Liver (tissue), 9 donors: ENCODE results near the gene CPLX1. TPM values are rescaled to one million over a fixed set of nuclear protein-coding genes. Genes with fewer than 3 reads are reported as not detected.

Experiments
- DNase-seq: peaks from one replicate; pipeline ENCODE4 v3.0.0-alpha.2; 2017; ENCODE audit warnings: low spot score
- H3K27ac ChIP-seq, 2 donors: one replicate each; pipeline ENCODE4 v1.7.0; 2013; ENCODE audit warnings: inconsistent platforms in 2 of 2, low read length in 2 of 2, control low read depth in 1 of 2, low read depth in 1 of 2, mild to moderate bottlenecking in 1 of 2
- H3K27me3 ChIP-seq, 4 donors: one replicate each; pipeline versions ENCODE4 v1.6.1 to v1.7.0; 2013; ENCODE audit warnings: low read length in 3 of 4, inconsistent platforms in 1 of 4, mild to moderate bottlenecking in 1 of 4, moderate library complexity in 1 of 4; ENCODE audit not compliant: control insufficient read depth in 4 of 4, insufficient read depth in 4 of 4
- H3K36me3 ChIP-seq, 4 donors: one replicate each; pipeline versions ENCODE4 v1.6.1 to v1.7.0; 2013; ENCODE audit warnings: low read length in 3 of 4, mild to moderate bottlenecking in 3 of 4, low read depth in 1 of 4, moderate library complexity in 1 of 4; ENCODE audit not compliant: control insufficient read depth in 4 of 4, insufficient read depth in 3 of 4
- H3K4me1 ChIP-seq, 4 donors: one replicate each; pipeline versions ENCODE4 v1.6.1 to v1.7.0; 2013; ENCODE audit warnings: low read length in 3 of 4, mild to moderate bottlenecking in 3 of 4, moderate library complexity in 1 of 4; ENCODE audit not compliant: control insufficient read depth in 4 of 4, insufficient read depth in 4 of 4
- H3K4me3 ChIP-seq, 3 donors: one replicate each; pipeline versions ENCODE4 v1.6.1 to v1.7.0; 2013; ENCODE audit warnings: low read length in 3 of 3, control low read depth in 1 of 3, low read depth in 1 of 3, mild to moderate bottlenecking in 1 of 3
- H3K9ac ChIP-seq, 2 donors: one replicate each; pipeline ENCODE4 v1.7.0; 2013; ENCODE audit warnings: low read length in 2 of 2, mild to moderate bottlenecking in 2 of 2, moderate library complexity in 2 of 2, control low read depth in 1 of 2, low read depth in 1 of 2
- H3K9me3 ChIP-seq, 4 donors: one replicate each; pipeline versions ENCODE4 v1.6.1 to v1.7.0; 2013; ENCODE audit warnings: low read length in 3 of 4; ENCODE audit not compliant: control insufficient read depth in 4 of 4
- CTCF ChIP-seq: fragments of 150-350 bp; IDR thresholded peaks from 2 replicates; pipeline ENCODE4 v1.5.1; 2017; ENCODE audit warnings: improper control_type of control experiment, low read depth, low read length; ENCODE audit not compliant: missing input control
- EGR1 ChIP-seq, 2 donors: IDR thresholded peaks; 2 replicates each; pipeline ENCODE4 v1.6.1; 2016 to 2018; ENCODE audit warnings: antibody characterized with exemption in 2 of 2, low read depth in 2 of 2
- FOXA1 ChIP-seq: IDR thresholded peaks from 2 replicates; pipeline ENCODE4 v1.6.1; 2016; ENCODE audit warnings: antibody characterized with exemption
- FOXA2 ChIP-seq: IDR thresholded peaks from 2 replicates; pipeline ENCODE4 v1.6.1; 2016; ENCODE audit warnings: antibody characterized with exemption
- HNF4A ChIP-seq, 2 donors: conservative IDR thresholded peaks; 2 replicates each; pipeline ENCODE4 v1.6.1; 2016; ENCODE audit warnings: antibody characterized with exemption in 2 of 2, mild to moderate bottlenecking in 2 of 2
- HNF4G ChIP-seq: IDR thresholded peaks from 2 replicates; pipeline ENCODE4 v1.6.1; 2016; ENCODE audit warnings: antibody characterized with exemption
- JUND ChIP-seq, 2 donors: IDR thresholded peaks; 2 replicates each; pipeline ENCODE4 v1.6.1; 2016; ENCODE audit warnings: antibody characterized with exemption in 2 of 2
- MAX ChIP-seq: IDR thresholded peaks from 2 replicates; pipeline ENCODE4 v1.6.1; 2016; ENCODE audit warnings: antibody characterized with exemption
- NR2F2 ChIP-seq: IDR thresholded peaks from 2 replicates; pipeline ENCODE4 v1.6.1; 2016; ENCODE audit warnings: antibody characterized with exemption
- RAD21 ChIP-seq, 2 donors: IDR thresholded peaks; 2 replicates each; pipeline ENCODE4 v1.6.1; 2016; ENCODE audit warnings: antibody characterized with exemption in 2 of 2, mild to moderate bottlenecking in 2 of 2
- REST ChIP-seq: IDR thresholded peaks from 2 replicates; pipeline ENCODE4 v1.6.1; 2016; ENCODE audit warnings: antibody characterized with exemption, mild to moderate bottlenecking
- RXRA ChIP-seq, 2 donors: IDR thresholded peaks; 2 replicates each; pipeline ENCODE4 v1.6.1; 2017 to 2018; ENCODE audit warnings: antibody characterized with exemption in 2 of 2, mild to moderate bottlenecking in 1 of 2
- SP1 ChIP-seq: IDR thresholded peaks from 2 replicates; pipeline ENCODE4 v1.6.1; 2018; ENCODE audit warnings: antibody characterized with exemption, mild to moderate bottlenecking
- YY1 ChIP-seq: IDR thresholded peaks from 2 replicates; pipeline ENCODE4 v1.6.1; 2016; ENCODE audit warnings: antibody characterized with exemption, mild to moderate bottlenecking
- WGBS: extraction: QIAGEN DNeasy Blood & Tissue Kit; methylation state at CpG from one replicate; pipeline ENCODE4 v1.1.7; 2013; 5-methylcytosine and 5-hydroxymethylcytosine counted together
- polyA plus RNA-seq, 2 donors: library from polyadenylated mRNA; stranded (reverse) in 1 of 2; unstranded in 1 of 2; fragments of 200-250 nt in 1 of 2; fragments of >200 nt in 1 of 2; fragmentation: Nextera tagmentation in 1 of 2; extraction: Ambion mirVana in 1 of 2; gene quantifications; one replicate each; pipeline versions ENCODE4 v1.2.1 to v1.2.3, GENCODE V29; 2013 to 2015
- total RNA-seq, 2 donors: library from RNA; depleted of rRNA; stranded (reverse); fragments of >200 nt; gene quantifications; one replicate each; pipeline ENCODE4 v1.2.3, GENCODE V29; 2014
- TF ChIP-seq, protein P1 (sequence below): IDR thresholded peaks from 2 replicates; pipeline ENCODE4 v1.6.1; 2016; ENCODE audit warnings: antibody characterized with exemption
- donor health status: healthy.
- donor health status: healthy.
- donor health status: healthy.
- donor health status: healthy.
- donor health status: healthy.

The CPLX1 gene
- total and polyA plus RNA-seq, 4 donors = 0.14 to 2.8 (median 0.80) TPM

GRCh38 chr4:792626-793092, 33.3 kb downstream of the CPLX1 start:
- peaks cover 21 to 42% (median 34%) of the 10 kb centered on the region in 4 donors for H3K4me1 ChIP-seq
- H3K27me3 ChIP-seq = peaks cover 0 to 7% (median 0%) of the 10 kb centered on the region in 4 donors
- no peak for TF ChIP-seq HNF4A (conservative IDR thresholded peaks at IDR 0.05)
- no peak for TF ChIP-seq EGR1 (IDR thresholded peaks at IDR 0.05; ENCODE audit: low read depth in 2 of 2)
- no peak for TF ChIP-seq FOXA1
- TF ChIP-seq YY1 = no peak
- no peak for TF ChIP-seq FOXA2
- TF ChIP-seq JUND (IDR thresholded peaks at IDR 0.05) = no peak
- TF ChIP-seq SP1 = no peak
- no peak overlapping the region for H3K27ac ChIP-seq
- no peak overlapping the region for H3K4me3 ChIP-seq
- no peak for DNase-seq
- no peak overlapping the region for H3K9ac ChIP-seq
- 54% methylated on average over 17 of the region's 17 CpGs for WGBS
- H3K36me3 ChIP-seq = no peaks in the 10 kb centered on the region
- no peaks in the 10 kb centered on the region for H3K9me3 ChIP-seq

GRCh38 chr4:791898-792625, 33.9 kb downstream of the CPLX1 start:
- TF ChIP-seq FOXA1 (no peak), HNF4A (conservative IDR thresholded peaks at IDR 0.05) (no peak), SP1 (no peak), CTCF (no peak), NR2F2 (no peak), JUND (IDR thresholded peaks at IDR 0.05) (no peak), RXRA (IDR thresholded peaks at IDR 0.05) (no peak), REST (no peak), EGR1 (IDR thresholded peaks at IDR 0.05; ENCODE audit: low read depth in 2 of 2) (no peak), RAD21 (IDR thresholded peaks at IDR 0.05) (no peak), MAX (no peak), HNF4G (no peak), FOXA2 (no peak), YY1 (no peak)
- TF ChIP-seq, protein P1, sequence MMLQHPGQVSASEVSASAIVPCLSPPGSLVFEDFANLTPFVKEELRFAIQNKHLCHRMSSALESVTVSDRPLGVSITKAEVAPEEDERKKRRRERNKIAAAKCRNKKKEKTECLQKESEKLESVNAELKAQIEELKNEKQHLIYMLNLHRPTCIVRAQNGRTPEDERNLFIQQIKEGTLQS = no peak
- Histone ChIP-seq H3K4me1 (peaks cover 21 to 39% (median 33%) of the 10 kb centered on the region in 4 donors), H3K36me3 (no peaks in the 10 kb centered on the region), H3K9ac (no peak overlapping the region), H3K27me3 (peaks cover 0 to 7% (median 0%) of the 10 kb centered on the region in 4 donors), H3K27ac (no peak overlapping the region), H3K4me3 (no peak overlapping the region), H3K9me3 (no peaks in the 10 kb centered on the region)
- no peak for DNase-seq
- 23% methylated on average over 50 of the region's 50 CpGs for WGBS
